HG03108 (cell line): ENCODE measurements around the gene UBXN1.
"Not testable (repeated sequence)": the region's sequence is repeated elsewhere in the genome, so short reads cannot be mapped to it uniquely, and the experiment has no call there.

Experiments
- ATAC-seq: cut with Tn5 transposase; IDR thresholded peaks from one replicate; pipeline ENCODE4 v1.9.1; 2021; ENCODE audit warnings: moderate library complexity; ENCODE audit not compliant: unreplicated experiment

Gene UBXN1

GRCh38 chr11:62708793-62709192 is 29.9 kb upstream of the UBXN1 start:
- ATAC-seq: no peak

DNA sequence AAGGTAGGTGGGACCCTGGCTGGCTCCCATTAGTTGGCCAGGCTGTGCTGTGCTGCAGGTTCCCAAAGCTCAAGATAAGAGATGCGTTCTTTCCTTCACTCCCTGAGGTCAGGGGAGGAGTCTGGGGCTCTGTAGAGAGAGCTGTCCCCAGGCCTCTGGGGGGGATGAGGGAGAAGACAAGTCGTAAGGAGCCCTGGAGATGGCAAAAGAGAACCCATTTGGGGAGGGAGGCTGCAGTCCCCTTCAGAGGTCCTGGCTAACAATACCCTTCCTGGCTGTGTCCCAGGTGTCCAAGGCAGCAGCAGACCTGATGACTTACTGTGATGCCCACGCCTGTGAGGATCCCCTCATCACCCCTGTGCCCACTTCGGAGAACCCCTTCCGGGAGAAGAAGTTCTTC is 29.5 kb upstream of the UBXN1 start:
- no peak for ATAC-seq

DNA sequence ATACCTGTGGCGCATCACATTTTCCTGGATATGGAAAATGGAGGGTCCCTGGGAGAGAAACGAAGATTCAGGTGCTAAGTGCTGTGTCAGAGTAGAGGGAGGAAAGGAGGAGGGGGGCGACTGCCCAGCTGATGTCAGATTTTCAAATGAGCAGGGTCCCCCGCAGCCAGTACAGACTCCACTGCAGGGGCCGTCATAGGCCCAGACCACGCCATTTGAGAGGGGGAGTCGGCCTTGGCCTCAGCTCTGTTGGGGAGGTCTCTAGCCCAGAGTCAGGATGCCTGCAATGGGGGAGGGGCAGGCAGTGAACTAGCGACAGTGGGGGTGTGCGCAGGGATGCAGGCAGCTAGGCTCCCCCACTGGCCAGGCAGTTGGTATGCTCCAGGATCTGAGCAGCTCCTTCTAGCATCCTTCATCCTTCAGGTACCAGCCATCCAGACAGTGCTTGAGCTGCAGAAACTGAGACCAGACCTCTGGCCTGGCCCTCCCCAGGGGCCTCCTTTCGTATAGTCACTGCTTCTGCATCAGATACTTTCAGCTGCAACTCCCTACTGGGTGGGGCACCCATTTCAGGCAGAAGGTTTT is 28.5 kb upstream of the UBXN1 start, which contains the start of the genes BSCL2 and GNG3:
Gene BSCL2, minus strand, starts transcription at position 148 of the 585 bp plus-strand sequence. CDS start 229 bp downstream, outside the sequence.
Gene GNG3, plus strand, starts transcription at position 400 of the 585 bp plus-strand sequence. CDS start 620 bp downstream, outside the sequence.
- ATAC-seq: no peak

DNA sequence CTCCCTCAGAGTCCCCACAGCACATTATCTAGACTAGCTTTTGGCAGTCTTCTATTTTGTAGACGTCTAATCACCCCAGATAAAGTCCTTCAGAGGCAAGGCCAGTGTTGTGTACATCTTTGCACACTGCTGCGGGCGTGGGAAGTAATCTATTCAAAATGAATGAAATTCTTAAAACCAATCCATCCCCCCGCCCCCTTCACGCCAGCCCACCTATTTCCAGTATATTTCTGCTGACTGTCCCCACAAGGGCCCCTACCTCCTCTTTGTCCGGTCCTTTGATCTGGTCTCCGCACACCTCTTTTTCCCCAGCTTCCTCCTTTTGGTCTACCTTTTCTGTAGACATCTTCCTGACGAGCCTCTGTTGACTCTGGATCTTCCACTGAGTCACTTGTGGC is 28.0 kb upstream of the UBXN1 start:
- ATAC-seq: no peak

GRCh38 chr11:62705880-62706849 is 27.3 kb upstream of the UBXN1 start:
- ATAC-seq: peak; percentile 52

GRCh38 chr11:62705413-62705812 is 26.5 kb upstream of the UBXN1 start:
- ATAC-seq: no peak

- not testable (repeated sequence) for ATAC-seq
Measured at GRCh38 chr11:62703921-62704320, 25.0 kb upstream of the UBXN1 start.

GRCh38 chr11:62702246-62702645 is 23.4 kb upstream of the UBXN1 start:
- no peak for ATAC-seq

DNA sequence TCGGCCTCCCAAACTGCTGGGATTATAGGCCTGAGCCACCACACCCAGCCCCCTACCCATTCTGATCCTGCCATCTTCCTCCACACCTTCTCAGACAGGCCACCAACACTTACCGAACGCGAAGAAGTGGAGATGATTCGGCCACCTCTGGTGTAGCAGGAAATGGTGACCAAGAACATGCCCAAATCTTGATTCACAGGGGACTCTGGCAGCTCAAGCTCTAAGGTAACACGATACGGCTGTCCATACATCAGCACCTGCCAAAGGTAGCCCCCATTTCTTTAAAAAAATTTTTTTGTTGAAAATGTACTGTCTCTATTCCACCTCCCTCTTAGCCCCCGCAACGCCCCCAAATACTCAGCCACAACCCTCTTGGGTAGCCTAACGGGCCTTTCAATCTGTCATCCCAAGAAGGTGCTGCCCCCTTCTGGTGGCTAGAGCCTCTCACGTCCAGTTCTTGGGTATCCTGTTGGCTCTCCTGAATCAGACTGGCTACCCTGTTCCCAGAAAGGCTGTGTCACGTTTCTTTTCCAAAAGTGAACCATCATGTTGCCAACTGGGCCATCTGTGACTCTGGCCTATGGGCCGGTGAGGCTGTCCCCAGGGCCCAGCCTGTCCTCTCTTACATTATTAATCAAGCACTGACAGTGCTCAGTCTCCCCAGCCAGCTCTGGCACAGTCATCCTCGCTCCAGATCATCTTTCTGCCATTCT is 15.7 kb upstream of the UBXN1 start:
- ATAC-seq: no peak

DNA sequence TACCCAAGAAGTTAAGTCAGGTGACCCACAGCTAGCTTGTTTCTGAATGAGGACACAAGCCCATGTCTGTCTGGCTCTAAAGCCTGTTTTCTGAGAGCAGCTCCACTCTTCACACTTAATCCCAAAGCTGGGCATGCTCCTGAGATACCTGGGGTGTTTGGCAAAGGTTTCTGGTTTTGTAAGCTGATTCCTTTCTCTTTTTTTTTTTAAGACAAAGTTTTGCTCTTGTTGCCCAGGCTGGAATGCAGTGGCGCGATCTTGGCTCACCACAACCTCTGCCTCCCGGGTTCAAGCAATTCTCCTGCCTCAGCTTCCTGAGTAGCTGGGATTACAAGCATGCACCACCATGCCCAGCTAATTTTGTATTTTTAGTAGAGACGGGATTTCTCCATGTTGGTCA is 14.8 kb upstream of the UBXN1 start:
- not testable (repeated sequence) for ATAC-seq

- no peak for ATAC-seq
Measured at GRCh38 chr11:62689421-62690183, 10.7 kb upstream of the UBXN1 start, which contains the start of gene LRRN4CL. Gene LRRN4CL, minus strand, starts transcription at chr11:62689530. Its CDS starts 1,022 bp downstream, at chr11:62688508.

DNA sequence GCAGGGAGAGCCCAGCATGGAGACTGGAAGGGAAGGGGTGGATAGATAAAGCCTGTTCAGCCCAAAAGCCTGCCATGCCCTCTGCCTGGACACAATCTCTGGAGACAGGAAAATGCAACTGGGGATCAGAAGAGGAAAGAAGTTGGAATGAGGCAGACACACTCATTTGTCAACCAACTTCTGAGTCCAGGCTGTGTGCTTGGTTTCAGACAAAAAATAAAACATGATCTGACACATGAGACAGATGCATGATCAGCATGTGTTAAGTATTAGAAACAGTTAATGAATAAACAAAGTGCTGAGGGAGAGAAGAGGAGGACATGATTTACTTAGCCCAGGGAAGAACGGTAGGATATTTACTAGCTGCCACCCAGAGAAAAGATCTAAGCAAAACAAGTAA is 9.6 kb upstream of the UBXN1 start:
- no peak for ATAC-seq

GRCh38 chr11:62687508-62688396 is 8.9 kb upstream of the UBXN1 start:
- ATAC-seq: no peak

GRCh38 chr11:62682518-62682917 is 3.6 kb upstream of the UBXN1 start:
- no peak for ATAC-seq

- peak; percentile 66 for ATAC-seq
Measured at GRCh38 chr11:62680825-62681240, 2.0 kb upstream of the UBXN1 start.

DNA sequence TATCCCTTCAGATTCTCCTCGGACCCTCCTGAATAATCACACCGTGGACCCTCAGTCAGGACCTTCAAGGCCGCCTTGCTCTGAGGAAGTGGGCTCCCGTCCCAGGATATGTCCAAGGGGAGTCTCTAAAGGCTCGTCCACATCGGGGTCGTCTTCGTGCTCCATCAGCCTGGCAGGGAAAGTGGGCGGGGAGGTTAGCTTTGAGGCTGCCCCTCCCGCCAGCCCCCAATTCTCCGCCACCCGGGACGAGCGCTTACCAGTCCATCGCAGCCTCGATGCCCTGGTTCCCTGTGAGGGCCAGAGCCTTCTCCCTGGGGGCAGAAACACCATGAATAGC is 472 bp downstream of the UBXN1 start:
- ATAC-seq: no peak

DNA sequence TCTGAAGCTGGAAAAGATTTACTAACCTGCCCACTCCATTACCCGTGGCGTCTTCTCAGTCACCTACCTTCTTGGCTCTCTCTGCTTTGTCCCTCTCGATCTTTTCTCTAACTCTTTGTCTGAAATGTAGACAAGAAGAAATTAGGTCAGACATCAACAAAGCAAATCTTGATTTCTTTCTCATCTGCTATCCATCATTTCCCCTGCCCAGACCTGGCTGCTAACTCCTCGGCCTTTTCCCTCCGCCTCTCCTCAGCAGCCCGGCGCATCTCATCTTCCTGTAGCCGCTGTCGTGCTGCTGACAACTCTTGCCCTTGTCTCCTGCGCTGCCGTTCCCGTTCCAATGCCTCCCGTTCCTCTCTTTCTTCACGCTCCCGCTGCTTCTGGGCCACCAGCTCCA is 1.2 kb downstream of the UBXN1 start:
- ATAC-seq: no peak

GRCh38 chr11:62677156-62677555 is 1.7 kb downstream of the UBXN1 start:
- no peak for ATAC-seq

- no peak for ATAC-seq
Measured at GRCh38 chr11:62676698-62677097, 2.2 kb downstream of the UBXN1 start.

- ATAC-seq: not testable (repeated sequence)
Measured at GRCh38 chr11:62675415-62675814, 3.5 kb downstream of the UBXN1 start.
